Tibial artery (tissue), 4 donors: Measurements from ENCODE around the gene SLC7A9.
"Not testable (repeated sequence)": the region's sequence is repeated elsewhere in the genome, so short reads cannot be mapped to it uniquely, and the experiment has no call there.

Experiments
- DNase-seq, 2 donors: peaks; one replicate each; pipeline ENCODE4 v3.0.0-alpha.2; 2019
- H3K27ac ChIP-seq, 2 donors: fragments of 200-600 bp; sonication (generic) in 1 of 2; 1 replicate in 1 of 2; 2 replicates in 1 of 2; pipeline ENCODE4 v1.5.1; 2018 to 2019; ENCODE audit warnings: mild to moderate bottlenecking in 1 of 2
- H3K27me3 ChIP-seq, 2 donors: fragments of 200-600 bp; sonication (generic) in 1 of 2; one replicate each; pipeline versions ENCODE4 v1.5.1 to v1.6.0; 2016 to 2019
- H3K36me3 ChIP-seq, 3 donors: fragments of 200-600 bp; sonication (generic) in 2 of 3; one replicate each; pipeline ENCODE4 v1.5.1; 2016 to 2019; ENCODE audit warnings: mild to moderate bottlenecking in 2 of 3
- H3K4me1 ChIP-seq, 4 donors: fragments of 200-600 bp; sonication (generic) in 2 of 4; 1 replicate in 3 of 4; 2 replicates in 1 of 4; pipeline ENCODE4 v1.5.1; 2016 to 2019
- H3K4me3 ChIP-seq, 2 donors: fragments of 200-600 bp; sonication (generic) in 1 of 2; 1 replicate in 1 of 2; 2 replicates in 1 of 2; pipeline ENCODE4 v1.5.1; 2018 to 2019; ENCODE audit warnings: mild to moderate bottlenecking in 2 of 2
- H3K9me3 ChIP-seq, 3 donors: fragments of 200-600 bp; sonication (generic) in 1 of 3; one replicate each; pipeline ENCODE4 v1.5.1; 2016 to 2019
- CTCF ChIP-seq, 2 experiments: fragments of 200-600 bp in 1 of 2; fragments of 450-650 bp in 1 of 2; IDR thresholded peaks; one replicate each; pipeline ENCODE4 v1.5.1; 2017 to 2019; ENCODE audit warnings: antibody characterized with exemption in 2 of 2, mild to moderate bottlenecking in 1 of 2, moderate library complexity in 1 of 2
- intact Hi-C: fragments of 100-400 bp; cut with DNase I; formaldehyde crosslinking; loops from one replicate; pipeline ENCODE4 v1.15.0; 2023; ENCODE audit warnings: low total_unique reads

SLC7A9 gene

GRCh38 chr19:32890841-32891240, 21.3 kb upstream of the SLC7A9 start:
- peaks cover 52 to 64% (median 53%) of the 10 kb centered on the region in 3 donors for H3K36me3 ChIP-seq
- H3K27me3 ChIP-seq = no peaks in the 10 kb centered on the region
- no peak for DNase-seq
- intact Hi-C loops = no loop called here
- H3K4me3 ChIP-seq = no peak overlapping the region
- no peak for TF ChIP-seq CTCF (IDR thresholded peaks at IDR 0.05)
- peaks cover 0 to 27% (median 5%) of the 10 kb centered on the region in 3 donors for H3K9me3 ChIP-seq
- no peaks in the 10 kb centered on the region for H3K4me1 ChIP-seq
- H3K27ac ChIP-seq = no peak overlapping the region

GRCh38 chr19:32890326-32890725, 20.8 kb upstream of the SLC7A9 start:
- intact Hi-C loops = no loop called here
- TF ChIP-seq CTCF (IDR thresholded peaks at IDR 0.05) = no peak
- no peak overlapping the region for H3K27ac ChIP-seq
- H3K9me3 ChIP-seq = peaks cover 0 to 27% (median 5%) of the 10 kb centered on the region in 3 donors
- peaks cover 53 to 66% (median 53%) of the 10 kb centered on the region in 3 donors for H3K36me3 ChIP-seq
- H3K4me3 ChIP-seq = no peak overlapping the region
- H3K27me3 ChIP-seq = no peaks in the 10 kb centered on the region
- no peaks in the 10 kb centered on the region for H3K4me1 ChIP-seq
- no peak for DNase-seq

DNA sequence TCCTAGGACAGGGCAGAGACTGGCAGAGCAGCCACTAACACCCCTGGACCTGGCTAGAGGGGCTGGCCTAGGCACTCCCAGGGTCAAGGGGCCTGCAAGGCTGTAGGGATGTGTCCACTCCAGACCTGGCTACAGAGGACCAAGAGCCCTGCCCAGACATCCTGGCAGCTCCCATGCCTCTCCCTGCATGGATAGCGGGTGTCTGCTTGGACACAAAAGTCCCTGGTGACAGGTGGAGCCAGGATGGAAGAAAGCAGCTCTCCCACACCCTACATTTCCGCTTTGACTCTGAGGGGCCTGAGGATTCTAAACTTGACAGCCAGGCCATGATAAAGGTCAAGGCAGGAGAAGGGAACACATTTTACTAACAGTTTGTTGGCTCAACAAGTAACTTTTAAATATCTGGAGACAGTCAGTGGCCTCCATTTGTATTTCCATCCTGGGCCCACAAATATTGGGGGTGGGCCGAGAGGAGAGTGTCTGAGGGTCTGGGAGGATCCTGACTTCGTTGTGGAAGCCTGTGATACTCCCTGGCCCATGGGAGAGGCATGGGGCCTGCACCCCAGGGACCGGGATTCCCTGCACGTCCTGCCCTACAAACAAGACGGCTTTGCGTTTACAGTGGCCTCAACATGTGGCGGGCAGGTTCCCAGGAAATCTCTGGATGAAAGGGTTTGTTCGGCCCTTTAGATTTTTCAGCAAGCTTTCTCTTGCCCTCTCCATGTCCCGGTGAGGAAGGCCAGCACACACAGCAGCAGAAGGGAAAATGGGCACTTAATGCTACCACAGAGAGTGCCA, 19.8 kb upstream of the SLC7A9 start:
- H3K4me3 ChIP-seq = no peak overlapping the region
- no peak for DNase-seq
- no peak overlapping the region for H3K27ac ChIP-seq
- intact Hi-C loops = no loop called here
- H3K4me1 ChIP-seq = no peaks in the 10 kb centered on the region
- H3K27me3 ChIP-seq = no peaks in the 10 kb centered on the region
- TF ChIP-seq CTCF (IDR thresholded peaks at IDR 0.05) = no peak
- H3K9me3 ChIP-seq = peaks cover 0 to 23% (median 5%) of the 10 kb centered on the region in 3 donors
- peaks cover 48 to 61% (median 50%) of the 10 kb centered on the region in 3 donors for H3K36me3 ChIP-seq

DNA sequence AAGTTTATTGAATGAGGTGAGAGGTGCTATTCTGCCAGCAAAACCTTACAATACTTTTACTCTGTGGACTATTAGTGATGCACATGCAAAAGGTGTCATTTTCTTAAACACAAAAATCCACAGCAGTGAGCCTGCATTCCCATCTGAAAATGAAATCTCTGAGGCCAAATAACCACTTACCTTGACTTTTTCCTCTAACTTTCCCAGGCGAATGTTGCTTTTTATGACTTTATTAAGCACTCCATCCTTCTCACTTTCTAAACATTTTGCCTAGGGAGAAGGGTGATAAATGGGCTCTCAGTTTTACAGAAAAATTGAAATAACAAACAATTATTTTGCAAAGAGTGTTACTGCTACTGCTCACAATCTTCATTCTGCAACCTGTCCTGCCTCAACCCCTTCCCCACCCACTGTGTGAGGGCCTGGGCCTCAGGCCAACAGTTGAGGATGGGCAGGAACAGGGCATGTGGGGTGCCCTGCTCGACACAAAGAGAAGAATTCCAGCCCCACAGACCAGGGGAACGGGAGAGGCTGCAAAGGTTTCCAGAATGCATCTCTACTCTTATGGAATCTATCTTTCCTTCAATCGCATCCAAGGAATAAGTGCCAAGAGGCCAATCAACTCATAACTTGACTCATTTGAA, 18.1 kb upstream of the SLC7A9 start:
- Histone ChIP-seq H3K9me3 (peaks cover 0 to 13% (median under 1%) of the 10 kb centered on the region in 3 donors), H3K27me3 (no peaks in the 10 kb centered on the region), H3K36me3 (peaks cover 34 to 45% (median 39%) of the 10 kb centered on the region in 3 donors), H3K27ac (no peak overlapping the region), H3K4me3 (no peak overlapping the region), H3K4me1 (no peaks in the 10 kb centered on the region)
- no peak for TF ChIP-seq CTCF (IDR thresholded peaks at IDR 0.05)
- intact Hi-C loops = no loop called here
- no peak for DNase-seq

GRCh38 chr19:32886241-32886640, 16.7 kb upstream of the SLC7A9 start:
- TF ChIP-seq CTCF (IDR thresholded peaks at IDR 0.05) = no peak
- H3K36me3 ChIP-seq = peaks cover 30 to 44% (median 39%) of the 10 kb centered on the region in 3 donors
- no peak overlapping the region for H3K4me3 ChIP-seq
- peaks cover 0 to 6% (median 0%) of the 10 kb centered on the region in 3 donors for H3K9me3 ChIP-seq
- DNase-seq = no peak
- H3K27ac ChIP-seq = no peak overlapping the region
- intact Hi-C loops = no loop called here
- no peaks in the 10 kb centered on the region for H3K27me3 ChIP-seq
- no peaks in the 10 kb centered on the region for H3K4me1 ChIP-seq

GRCh38 chr19:32885255-32885654, 15.7 kb upstream of the SLC7A9 start:
- DNase-seq, H3K27ac ChIP-seq, H3K27me3 ChIP-seq, H3K4me1 ChIP-seq, H3K9me3 ChIP-seq, H3K4me3 ChIP-seq, intact Hi-C loops: not testable (repeated sequence)
- peaks cover 26 to 43% (median 32%) of the 10 kb centered on the region in 3 donors for H3K36me3 ChIP-seq
